HuH-7 (cell line): ENCODE data around the gene SUGCT.
"Not testable (repeated sequence)": the region's sequence is repeated elsewhere in the genome, so short reads cannot be mapped to it uniquely, and the experiment has no call there.

Source experiments
- DNase-seq: peaks from one replicate; pipeline ENCODE4 v3.0.0; 2011; ENCODE audit warnings: low spot score

The SUGCT gene

DNA sequence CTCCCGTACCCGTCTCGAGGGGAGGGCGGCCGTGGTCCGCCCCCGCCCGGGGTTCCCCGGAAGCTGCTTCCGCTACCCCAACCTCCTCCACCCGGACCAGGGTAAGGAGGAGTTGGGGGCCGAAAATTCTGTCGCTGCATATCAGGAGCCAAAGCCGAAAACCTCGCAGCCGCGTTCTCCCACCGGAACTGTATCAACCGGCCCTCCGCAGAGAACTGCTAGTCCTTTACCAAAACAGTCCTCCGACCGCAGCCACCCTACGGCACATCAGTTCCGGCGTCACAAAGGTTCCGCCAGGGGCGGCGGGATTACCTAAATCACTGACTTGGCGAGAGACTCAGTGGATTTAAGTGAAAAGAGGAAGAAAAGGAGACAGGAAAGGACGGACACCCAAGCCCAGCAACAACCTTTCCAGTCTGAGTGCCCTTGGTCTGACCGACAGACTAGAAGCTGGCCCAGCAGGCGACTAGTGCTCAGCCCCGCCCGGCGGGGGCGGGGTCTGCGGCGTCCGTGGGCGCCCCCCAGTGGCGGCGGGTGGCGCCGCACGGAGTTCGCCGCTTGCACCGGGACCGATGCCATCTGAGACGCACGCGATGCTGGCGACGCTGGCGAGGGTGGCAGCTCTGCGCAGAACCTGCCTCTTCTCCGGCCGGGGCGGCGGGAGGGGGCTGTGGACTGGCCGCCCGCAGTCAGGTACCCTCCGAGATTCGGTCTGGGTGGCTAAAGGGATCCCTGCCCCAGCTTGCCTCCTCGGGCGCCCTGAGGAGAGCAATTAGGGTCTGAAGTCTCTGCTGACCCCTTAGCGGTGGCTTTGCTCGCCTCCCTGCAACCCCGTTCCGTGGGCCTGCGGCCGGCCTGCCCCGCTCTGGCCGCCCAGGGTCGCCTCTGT lies at the start of gene SUGCT, which contains the start of gene MPLKIP:
TSS of gene SUGCT (plus strand) at position 578 of the 889 bp plus-strand sequence.
TSS of gene MPLKIP (minus strand) at position 195 of the 889 bp plus-strand sequence. CDS start at position 140, 55 bp downstream.
- DNase-seq: peak; percentile 82

DNA sequence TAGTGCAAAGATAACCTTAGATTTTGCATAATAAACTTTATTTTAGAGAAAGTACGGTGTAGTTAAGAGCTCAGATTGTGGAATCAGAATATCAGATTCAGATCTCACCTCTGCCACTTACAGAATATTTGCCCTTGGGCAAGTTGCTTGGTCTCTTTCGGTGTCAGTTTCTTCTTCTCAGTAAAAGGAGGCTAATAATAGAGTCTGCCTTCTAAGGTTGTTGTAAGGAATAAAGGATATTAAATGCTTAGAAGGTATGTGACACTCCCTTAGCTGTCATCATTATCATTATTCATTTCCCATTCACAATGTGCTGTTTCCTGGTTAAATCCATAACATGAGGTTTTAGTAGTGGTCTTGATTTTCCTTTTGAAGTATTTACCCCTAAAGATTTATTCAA lies 42.6 kb upstream of the SUGCT start:
- no peak for DNase-seq

DNA sequence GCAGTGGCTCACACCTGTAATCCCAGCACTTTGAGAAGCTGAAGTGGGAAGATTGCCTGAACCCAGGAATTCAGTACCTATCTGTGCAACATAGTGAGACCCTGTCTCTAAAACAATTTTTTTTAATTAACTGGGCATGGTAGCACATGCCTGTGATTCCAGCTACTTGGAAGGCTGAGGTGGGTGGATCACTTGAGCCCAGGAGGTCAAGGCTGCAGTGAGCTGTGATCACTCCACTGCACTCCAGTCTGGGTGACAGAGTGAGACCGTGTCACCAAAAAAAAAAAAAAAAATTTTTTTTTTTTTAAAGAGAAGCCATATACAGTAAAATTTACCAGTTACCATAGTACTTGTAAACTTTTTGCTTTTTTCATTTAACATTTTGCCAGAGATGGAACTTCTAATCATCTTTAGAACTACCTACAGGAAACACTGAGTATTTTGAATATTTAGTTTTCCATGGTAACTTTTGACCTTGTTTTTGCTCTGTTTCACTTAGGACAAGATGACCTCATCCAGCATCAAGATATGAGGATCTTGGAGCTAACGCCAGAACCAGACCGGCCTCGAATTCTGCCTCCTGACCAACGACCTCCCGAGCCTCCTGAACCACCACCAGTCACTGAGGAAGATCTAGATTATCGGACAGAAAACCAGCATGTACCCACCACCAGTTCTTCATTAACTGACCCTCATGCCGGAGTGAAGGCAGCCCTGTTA lies 41.0 kb upstream of the SUGCT start:
- no peak for DNase-seq

DNA sequence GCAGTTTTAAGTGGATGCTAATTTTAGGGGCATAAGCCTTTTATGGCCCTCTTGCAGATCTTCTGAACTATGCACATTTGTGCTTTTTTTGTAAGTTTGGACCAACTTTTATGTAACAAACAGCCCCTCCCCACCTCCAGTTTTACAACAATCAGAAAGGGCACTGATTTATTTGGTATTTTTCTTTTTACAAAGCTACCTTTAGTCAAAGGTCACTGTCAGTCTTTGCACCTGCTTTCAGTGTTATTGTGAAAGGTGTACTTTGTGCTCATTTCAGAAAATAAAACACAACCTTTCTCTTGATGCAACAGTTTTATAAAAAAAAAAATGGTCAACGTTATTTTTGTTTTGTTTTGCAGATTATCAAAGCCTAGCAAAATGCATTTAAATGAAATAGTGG lies 39.6 kb upstream of the SUGCT start:
- no peak for DNase-seq

DNA sequence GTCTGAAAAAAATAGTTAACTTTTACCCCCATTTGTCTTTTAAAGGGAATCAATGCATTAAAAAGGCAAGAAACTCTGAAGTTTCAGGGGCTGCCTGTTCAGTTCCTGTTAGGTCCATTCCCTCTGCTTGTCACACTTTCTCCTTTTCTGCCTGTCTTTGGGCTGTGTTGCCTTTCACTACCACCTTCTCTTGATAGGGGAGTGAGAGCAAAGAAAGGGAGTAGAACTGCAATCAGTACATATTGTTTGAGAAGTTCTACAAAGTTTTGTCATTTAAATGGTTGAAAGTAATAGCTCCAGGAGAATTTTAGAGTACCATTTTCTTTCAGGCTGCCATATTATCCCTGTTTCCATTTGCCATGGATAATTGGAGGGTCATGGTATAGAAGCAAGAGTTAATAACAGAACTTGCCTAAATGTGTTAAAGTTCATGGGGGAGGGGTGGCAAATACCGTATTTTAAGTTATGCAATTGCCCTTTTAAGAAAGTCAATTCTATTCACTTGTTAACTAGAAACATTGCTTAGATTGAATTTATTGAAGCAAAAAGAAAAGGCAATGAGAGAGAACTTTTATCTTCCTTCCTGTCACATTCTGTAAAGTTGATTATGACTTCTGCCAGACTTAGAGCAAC lies 39.0 kb upstream of the SUGCT start:
- DNase-seq: no peak

DNA sequence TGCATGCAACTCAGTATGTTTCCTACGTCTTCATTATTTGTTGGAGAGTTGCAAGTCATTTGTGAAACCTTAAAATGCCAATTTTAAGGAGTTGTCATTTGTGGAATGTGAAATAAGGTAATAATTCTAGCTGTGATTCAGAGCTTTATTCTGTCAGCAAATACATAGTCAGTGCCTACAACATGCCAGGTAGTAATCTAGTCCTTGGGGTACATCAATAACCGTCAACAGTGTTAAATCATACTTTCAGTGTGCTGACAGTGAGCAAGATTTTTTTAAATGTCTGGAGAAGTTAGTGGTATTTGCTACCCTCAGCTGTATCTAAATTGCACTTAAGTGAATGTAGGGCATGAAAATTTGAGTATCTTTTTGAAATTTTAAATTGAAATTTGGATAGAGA lies 37.1 kb upstream of the SUGCT start:
- no peak for DNase-seq

DNA sequence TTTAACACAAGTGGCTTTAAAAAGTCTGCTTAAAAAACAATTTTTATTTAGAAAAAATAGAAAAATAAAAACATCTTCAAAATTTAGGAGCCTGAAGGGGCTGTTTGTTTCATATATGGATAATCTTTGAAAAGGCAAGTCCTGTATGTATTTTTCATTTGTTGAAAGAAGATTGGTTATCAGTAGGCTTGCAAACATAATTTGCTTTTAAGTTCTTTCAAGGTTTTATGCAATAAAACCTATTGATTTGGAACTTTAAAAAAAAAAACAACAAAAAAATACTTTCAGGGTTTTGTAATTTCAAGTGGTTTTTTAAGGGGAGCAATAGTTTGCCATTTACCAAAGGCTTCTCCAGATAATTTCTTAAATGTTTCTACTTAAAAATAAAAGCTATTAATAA lies 36.0 kb upstream of the SUGCT start:
- no peak for DNase-seq

DNA sequence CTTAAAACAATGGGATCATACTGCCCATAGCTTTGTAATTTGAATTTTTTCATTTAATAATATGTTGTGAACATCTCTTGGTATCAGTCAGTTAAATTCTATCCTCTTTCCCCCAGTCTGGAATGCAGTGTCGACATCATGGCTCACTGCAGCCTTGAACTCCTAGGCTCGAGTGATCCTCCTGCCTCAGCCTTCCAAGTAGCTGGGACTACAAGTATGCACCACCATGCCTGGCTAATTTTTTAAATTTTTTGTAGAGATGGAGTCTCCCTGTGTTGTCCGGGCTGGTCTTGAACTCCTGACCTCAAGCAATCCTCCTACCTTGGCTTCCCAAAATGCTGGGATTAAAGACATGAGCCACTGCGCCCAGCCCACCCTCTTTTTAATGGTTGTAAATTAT lies 35.0 kb upstream of the SUGCT start:
- no peak for DNase-seq

DNA sequence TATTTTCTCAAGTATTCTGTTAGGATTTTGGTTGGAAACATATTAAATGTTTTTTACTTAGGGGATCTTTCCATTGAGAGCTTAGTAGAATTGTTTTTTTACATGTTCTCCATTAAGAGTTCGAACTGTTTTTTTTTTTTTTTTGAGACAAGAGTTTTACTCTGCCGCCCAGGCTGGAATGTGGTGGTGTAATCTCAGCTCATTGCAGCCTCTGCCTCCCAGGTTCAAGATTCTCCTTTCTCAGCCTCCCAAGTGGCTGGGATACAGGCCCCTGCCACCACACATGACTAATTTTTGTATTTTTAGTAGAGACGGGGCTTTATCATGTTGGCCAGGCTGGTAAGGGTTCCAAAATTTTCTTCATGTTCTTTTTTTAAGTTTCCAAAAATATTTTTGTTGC lies 33.6 kb upstream of the SUGCT start:
- no peak for DNase-seq

DNA sequence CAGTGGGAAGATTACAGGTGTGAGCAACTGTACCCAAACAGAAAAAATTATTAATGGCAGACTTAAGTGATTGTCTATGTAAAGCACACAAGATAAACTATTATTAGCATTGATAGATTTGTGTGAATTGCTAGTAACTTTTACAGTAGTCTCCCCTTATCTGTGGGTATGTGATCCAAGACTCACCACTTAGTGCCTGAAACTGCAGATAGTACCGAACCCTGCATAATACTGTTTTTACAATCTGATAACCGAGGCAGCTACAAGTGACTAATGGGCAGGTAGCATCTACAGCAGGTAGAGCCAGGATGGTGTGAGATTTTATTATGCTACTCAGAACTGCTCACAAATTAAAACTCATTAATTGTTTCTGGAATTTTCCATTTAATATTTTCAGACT lies 31.9 kb upstream of the SUGCT start:
- no peak for DNase-seq

DNA sequence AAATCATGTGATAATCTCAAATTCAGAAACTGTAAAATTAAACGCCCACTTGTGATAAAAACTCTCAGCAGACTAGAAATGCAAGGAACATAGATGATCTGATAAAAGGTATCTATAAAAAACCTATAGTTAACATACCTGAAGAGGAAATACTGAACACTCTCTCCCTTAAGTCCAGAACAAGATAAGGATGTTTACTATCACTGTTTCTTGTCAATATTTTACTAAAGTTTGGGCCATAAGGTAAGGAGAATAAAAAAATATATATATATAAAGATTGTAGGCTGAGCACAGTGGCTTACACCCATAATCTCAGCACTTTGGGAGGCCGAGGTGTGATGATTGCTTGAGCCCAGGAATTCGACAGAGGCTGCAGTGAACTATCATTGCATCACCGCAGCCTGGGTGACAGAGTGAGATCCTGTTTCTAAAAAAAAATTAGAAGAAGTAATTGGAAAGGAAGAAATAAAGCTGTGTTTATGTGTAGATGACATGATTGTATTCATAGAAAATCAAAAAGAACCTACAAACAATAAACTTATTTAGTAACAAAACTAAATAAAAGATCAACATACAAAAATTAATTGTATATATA lies 28.8 kb upstream of the SUGCT start:
- no peak for DNase-seq

DNA sequence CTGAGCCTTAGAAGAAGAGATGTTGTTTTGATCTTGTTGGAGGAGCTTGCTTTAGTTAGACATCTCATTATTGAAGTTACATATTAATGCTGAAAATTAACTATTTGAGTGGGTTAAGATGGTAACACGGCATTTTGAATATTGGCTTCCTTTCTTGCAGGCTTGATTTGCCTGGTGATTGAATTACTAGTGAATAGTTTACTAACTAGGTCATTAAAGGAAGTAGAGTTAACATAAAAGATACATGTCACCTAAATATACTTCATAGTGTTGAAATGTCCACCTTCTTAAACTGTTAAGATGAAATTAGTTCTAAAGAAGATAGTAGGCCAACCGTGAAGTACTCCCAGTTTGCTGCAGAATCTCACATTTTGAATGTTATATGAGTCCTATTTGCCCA lies 18.9 kb upstream of the SUGCT start:
- DNase-seq: no peak

DNA sequence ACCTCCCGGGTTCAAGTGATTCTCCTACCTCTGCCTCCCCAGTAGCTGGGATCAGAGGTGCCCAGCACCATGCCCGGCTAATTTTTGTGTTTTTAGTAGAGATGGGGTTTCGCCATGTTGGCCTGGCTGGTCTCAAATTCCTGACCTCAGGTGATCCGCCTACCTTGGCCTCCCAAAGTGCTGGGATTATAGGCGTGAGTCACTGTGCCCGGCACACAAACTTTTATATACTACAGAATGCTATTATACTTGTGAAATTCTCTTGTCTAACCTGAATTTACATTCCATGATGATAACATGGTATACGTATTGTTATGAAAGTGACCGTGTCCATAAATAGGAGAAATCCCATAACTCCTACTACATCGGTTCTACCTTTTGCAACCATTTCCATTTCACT lies 17.6 kb upstream of the SUGCT start:
- DNase-seq: not testable (repeated sequence)

DNA sequence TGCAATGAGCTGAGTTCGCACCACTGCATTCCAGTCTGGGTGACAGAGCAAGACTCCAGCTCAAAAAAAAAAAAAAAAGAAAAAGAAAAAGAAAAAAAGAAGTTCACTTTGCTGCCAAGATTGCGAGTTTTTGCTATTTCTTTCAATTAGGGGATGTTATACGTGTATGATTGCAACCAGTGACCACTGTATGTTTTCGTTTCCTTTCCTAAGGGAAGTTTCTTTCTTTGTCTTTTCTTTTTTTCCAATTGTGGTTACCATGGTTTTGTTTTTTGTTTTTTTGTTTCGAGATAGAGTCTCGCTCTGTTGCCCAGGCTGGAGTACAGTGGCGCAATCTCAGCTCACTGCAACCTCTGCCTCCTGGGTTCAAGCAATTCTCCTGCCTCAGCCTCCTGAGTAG lies 16.6 kb upstream of the SUGCT start:
- DNase-seq: not testable (repeated sequence)

DNA sequence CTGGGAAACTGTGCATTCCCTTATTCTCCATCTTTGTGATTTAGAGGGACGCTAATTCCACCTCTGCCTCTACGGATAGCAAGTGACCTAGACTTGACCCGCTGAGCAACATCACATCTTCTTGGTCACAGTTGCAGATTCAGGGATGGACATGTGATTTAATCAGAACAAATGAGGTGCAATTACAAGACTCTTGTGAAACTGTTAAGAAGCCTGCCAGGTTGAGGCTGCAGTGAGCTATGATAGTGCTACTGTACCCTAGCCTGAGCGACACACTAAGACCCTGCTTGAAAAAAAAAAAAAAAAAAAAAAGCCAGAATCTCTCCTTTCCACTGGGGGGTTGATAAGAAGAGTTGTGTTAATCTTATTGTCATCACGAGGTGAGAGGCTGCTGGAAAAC lies 14.8 kb upstream of the SUGCT start:
- no peak for DNase-seq

DNA sequence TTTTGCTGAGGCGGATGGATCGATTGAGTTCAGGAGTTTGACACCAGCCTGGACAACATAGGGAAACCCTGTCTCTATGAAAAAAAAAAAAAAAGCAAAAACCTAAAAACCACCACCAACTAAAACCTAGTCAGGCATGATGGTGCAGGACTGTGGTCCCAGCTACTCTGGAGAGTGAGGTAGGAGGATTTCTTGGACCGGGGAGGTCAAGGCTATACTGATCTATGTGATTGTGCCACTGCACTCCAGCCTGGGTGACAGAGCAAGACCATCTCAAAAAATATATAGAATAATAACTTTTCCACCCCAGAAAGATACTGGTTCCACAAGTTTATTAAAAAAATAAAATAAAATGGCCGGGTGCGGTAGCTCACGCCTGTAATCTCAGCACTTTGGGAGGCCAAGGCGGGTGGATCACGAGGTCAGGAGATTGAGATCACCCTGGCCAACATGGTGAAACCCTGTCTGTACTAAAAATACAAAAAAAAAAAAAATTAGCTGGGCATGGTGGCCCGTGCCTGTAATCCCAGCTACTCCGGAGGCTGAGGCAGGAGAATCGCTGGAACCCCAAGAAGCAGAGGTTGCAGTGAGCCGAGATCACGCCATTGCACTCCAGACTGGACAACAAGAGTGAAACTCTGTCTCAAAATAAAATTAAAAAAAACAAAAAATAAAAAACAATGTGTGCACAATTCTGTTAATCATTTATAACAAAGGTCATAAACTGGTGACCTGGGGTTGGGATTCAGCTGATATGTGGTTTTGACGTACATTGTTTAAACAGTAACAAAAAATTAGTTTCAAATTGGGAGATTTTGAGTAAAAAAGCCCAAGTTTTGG lies 12.5 kb upstream of the SUGCT start:
- DNase-seq: not testable (repeated sequence)

DNA sequence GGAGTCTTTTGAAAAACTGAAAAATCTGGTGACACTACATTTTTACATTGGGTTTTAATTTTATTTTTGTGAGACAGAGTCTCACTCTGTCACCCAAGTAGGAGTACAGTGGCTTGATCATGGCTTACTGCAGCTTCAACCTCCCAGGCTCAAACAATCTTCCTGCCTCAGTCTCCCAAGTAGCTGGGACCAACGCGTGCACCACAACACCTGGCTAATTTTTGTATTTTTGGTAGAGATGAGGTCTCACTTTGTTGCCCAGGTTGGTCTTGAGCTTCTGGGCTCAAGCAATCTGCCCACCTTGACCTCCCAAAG lies 11.9 kb upstream of the SUGCT start:
- no peak for DNase-seq

DNA sequence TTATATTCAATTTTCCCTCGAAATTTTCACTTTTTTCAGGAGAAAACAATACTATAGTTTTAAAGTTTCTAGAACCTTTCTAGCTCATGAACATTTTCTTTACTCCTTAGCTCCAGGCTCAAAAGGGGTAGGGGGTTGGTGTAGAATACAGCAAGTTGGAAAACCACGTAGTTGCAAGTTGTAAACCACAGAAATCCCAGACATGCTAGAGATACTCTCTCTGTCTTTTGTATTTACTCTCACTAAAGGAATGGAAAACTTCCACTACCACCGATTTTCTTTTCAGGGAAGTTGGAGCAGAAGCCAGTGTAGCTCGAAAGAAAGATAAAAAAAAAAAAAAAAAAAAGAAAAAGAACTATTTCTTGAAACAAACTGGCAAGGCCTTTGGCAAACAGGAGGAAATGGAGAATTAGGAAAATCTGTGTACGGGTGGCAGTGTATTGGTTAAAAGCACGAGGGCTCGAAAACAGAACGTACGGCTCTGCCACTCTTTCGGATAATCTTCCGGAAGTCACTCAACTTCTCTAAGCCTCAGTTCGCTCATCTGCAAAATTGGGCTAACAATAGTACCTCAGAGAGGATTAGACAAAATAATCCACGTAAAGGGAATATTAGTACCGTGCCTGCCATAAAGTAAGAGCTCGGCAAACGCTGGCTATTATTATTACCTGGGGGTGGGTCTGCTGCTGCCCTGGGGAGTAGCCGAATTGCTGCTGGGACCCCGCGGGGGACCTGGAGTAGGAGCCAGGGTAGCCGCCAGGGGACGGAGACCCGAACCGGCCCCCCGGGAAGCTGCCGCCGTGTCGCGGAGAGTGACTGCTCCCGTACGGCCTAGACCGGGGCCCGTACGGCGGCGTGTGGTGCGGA lies 1.0 kb upstream of the SUGCT start:
- DNase-seq: no peak

DNA sequence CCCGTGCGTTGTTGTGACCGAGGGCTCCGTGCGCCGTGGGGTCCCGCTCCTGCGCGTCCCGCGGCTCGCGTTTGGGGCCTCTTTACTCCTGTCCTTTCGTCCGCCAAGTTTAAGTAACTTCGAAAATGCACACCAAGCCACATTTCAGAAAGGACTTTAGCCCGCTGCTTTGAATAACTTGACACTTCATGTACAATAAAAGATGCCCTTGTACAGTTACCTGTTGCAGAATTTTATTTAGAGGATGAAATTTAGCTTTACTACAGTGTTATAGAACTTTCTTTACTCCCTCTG lies 459 bp downstream of the SUGCT start:
- no peak for DNase-seq

DNA sequence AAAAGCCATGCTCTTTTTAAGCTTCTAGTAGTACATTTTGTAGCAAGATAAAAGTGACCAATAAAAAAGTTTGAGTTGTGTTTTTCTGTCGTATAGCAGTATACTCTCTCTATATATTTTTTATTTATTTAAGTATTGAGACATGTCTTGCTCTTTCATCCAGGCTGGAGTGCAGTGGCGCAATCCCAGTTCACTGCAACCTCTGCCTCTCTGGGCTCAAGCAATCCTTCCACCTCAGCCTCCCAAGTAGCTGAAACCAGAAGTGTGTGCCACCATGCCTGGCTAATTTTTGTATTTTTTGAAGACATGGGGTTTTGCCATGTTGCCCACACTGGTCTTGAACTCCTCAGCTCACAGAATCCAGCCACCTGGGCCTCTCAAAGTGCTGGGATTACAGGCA lies 2.8 kb downstream of the SUGCT start:
- no peak for DNase-seq

DNA sequence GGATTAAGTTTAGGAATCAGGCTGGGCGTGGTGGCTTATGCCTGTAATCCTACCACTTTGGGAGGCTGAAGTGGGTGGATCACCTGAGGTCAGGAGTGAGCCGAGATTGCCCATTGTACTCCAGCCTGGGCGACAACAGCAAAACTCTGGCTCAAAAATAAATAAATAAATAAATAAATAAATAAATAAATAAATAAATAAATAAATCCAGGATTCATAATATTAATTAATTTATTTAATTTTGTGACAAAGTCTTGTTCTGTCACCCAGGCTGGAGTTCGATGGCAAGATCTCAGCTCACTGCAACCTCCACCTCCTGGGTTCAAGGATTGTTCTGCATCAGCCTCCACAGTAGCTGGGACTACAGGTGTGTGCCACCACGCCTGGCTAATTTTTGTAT lies 4.2 kb downstream of the SUGCT start:
- DNase-seq: no peak
